Measurements from ENCODE around the gene MBD3L4. TPM values are rescaled to one million over a fixed set of nuclear protein-coding genes. Genes with fewer than 3 reads are reported as not detected.
"Not testable (repeated sequence)": the region's sequence is repeated elsewhere in the genome, so short reads cannot be mapped to it uniquely, and the experiment has no call there.

Gene MBD3L4
- total RNA-seq (not detected), polyA plus RNA-seq (not detected)
- long read RNA-seq, donor 1 = 0 reads
- long read RNA-seq, donor 2 = 0 reads
- long read RNA-seq, donor 3 = 0 reads

GRCh38 chr19:7040079-7040478, at the start of gene MBD3L4:
Gene MBD3L4, minus strand, starts transcription at chr19:7040179. Its CDS starts 35 bp downstream, at chr19:7040144.
- WGBS, 3 donors = 57% methylated on average over 1 of the region's 9 CpGs; no CpG with 5 or more reads in 2 of the 3 donors
- H3K27ac ChIP-seq; H3K4me1 ChIP-seq (ENCODE audit: insufficient read depth); H3K9me3 ChIP-seq; intact Hi-C loops (cut with DNase I); H3K36me3 ChIP-seq; DNase-seq; H3K27me3 ChIP-seq; H3K4me3 ChIP-seq: not testable (repeated sequence)

GRCh38 chr19:7088999-7089398, 49.0 kb upstream of the MBD3L4 start:
- intact Hi-C loops (cut with DNase I) = no loop called here
- TF ChIP-seq CTCF (IDR thresholded peaks at IDR 0.05) = no peak
- no peak for TF ChIP-seq POLR2A (IDR thresholded peaks at IDR 0.05)
- TF ChIP-seq EP300 (IDR thresholded peaks at IDR 0.05) = no peak
- Histone ChIP-seq H3K4me1 (ENCODE audit: insufficient read depth) (no peaks in the 10 kb centered on the region), H3K9me3 (peaks cover 6 to 30% of the 10 kb centered on the region in 2 donors), H3K27me3 (no peaks in the 10 kb centered on the region), H3K36me3 (no peaks in the 10 kb centered on the region), H3K27ac (no peak overlapping the region), H3K4me3 (no peak overlapping the region)
- DNase-seq = no peak
- WGBS, 3 donors = 96 to 97% (median 96%) methylated on average over 6 of the region's 6 CpGs

GRCh38 chr19:7083076-7083956, 43.3 kb upstream of the MBD3L4 start:
- Histone ChIP-seq H3K4me3 (no peak overlapping the region), H3K27ac (no peak overlapping the region), H3K9me3 (peaks cover 15 to 70% of the 10 kb centered on the region in 2 donors), H3K36me3 (peaks cover 16% of the 10 kb centered on the region), H3K4me1 (ENCODE audit: insufficient read depth) (no peaks in the 10 kb centered on the region), H3K27me3 (no peaks in the 10 kb centered on the region)
- no peak for TF ChIP-seq POLR2A (IDR thresholded peaks at IDR 0.05)
- DNase-seq = no peak
- 96 to 97% (median 96%) methylated on average over 15 of the region's 15 CpGs for WGBS, 3 donors
- intact Hi-C loops (cut with DNase I) = no loop called here

GRCh38 chr19:7078008-7078407, 38.0 kb upstream of the MBD3L4 start:
- intact Hi-C loops (cut with DNase I) = no loop called here
- no peaks in the 10 kb centered on the region for H3K27me3 ChIP-seq
- WGBS, 3 donors = 98 to 100% (median 100%) methylated on average over 2 of the region's 2 CpGs
- peaks cover 17% of the 10 kb centered on the region for H3K36me3 ChIP-seq
- H3K4me3 ChIP-seq = no peak overlapping the region
- no peak overlapping the region for H3K27ac ChIP-seq
- no peak for DNase-seq
- TF ChIP-seq CTCF (IDR thresholded peaks at IDR 0.05) (no peak), EP300 (IDR thresholded peaks at IDR 0.05) (no peak), POLR2A (IDR thresholded peaks at IDR 0.05) (no peak)
- no peaks in the 10 kb centered on the region for H3K4me1 ChIP-seq (ENCODE audit: insufficient read depth)
- peaks cover 3 to 78% of the 10 kb centered on the region in 2 donors for H3K9me3 ChIP-seq

GRCh38 chr19:7076151-7076550, 36.2 kb upstream of the MBD3L4 start:
- Histone ChIP-seq H3K4me1 (ENCODE audit: insufficient read depth) (no peaks in the 10 kb centered on the region), H3K4me3 (no peak overlapping the region), H3K9me3 (peaks cover 0 to 62% of the 10 kb centered on the region in 2 donors), H3K27me3 (no peaks in the 10 kb centered on the region), H3K36me3 (peaks cover 6% of the 10 kb centered on the region), H3K27ac (no peak overlapping the region)
- intact Hi-C loops (cut with DNase I) = no loop called here
- TF ChIP-seq POLR2A (IDR thresholded peaks at IDR 0.05) = no peak
- TF ChIP-seq CTCF (IDR thresholded peaks at IDR 0.05) = no peak
- no peak for TF ChIP-seq EP300 (IDR thresholded peaks at IDR 0.05)
- no peak for DNase-seq
- 95 to 98% (median 97%) methylated on average over 6 of the region's 6 CpGs for WGBS, 3 donors
